ENCODE measurements around the gene CXCL8.
"Not testable (repeated sequence)": the region's sequence is repeated elsewhere in the genome, so short reads cannot be mapped to it uniquely, and the experiment has no call there.

Gene CXCL8

DNA sequence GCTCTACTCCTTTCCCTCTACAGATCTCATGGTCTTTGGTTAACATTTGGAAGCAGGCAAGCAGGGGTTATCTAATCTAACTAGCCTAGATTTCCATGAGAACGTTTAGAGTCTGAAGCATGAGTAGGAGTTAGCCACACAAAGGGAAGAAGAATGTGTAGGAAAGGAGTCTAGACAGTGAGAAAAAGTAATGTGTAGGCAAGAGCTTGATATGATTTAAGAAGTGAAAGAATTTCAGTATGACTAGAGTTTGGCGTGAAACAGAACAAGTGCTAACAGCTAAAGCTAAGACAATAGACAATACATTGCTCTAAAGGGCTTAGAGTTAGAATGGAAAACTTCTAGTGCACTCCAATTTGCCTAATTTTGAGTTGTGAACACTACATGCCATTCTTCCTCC lies 10.8 kb downstream of the CXCL8 start:
- DNase-seq, result no peak

DNA sequence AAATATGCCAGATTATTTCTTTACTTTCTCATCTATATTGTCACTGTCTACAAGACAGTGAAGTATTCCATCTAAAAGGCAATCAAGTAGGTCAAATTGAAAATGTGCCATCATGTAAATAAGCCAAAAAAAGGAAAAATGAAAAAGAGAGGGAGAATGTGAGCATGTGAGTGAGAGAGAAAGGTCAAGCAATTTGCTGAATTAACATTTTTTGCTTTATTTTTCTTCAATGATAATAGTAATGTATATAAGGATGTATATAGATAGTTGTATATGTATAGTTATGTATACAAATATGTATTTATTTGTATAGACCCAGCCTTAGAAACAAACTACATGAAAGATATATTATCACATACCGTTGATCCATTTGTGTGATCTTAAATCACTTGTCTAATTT lies 11.5 kb downstream of the CXCL8 start:
- DNase-seq, result no peak

DNA sequence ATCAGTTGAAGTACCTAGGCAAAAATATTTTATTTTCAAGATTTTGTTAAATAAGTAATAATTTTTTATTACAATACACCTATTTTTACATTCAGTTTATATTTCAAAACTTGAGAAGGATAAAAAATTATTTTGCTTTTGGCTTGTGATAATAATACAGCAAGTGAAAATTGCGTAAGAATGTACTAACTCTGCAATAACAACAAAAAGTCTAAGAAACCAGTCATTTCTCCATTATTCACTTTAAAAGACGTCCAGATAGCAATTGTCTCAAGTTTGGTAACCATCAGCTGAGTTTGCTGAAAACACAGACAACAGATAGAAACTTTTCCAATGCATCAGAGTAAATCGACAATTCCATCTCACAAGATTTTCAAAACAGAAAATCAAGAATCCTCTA lies 12.1 kb downstream of the CXCL8 start:
- no peak for DNase-seq

DNA sequence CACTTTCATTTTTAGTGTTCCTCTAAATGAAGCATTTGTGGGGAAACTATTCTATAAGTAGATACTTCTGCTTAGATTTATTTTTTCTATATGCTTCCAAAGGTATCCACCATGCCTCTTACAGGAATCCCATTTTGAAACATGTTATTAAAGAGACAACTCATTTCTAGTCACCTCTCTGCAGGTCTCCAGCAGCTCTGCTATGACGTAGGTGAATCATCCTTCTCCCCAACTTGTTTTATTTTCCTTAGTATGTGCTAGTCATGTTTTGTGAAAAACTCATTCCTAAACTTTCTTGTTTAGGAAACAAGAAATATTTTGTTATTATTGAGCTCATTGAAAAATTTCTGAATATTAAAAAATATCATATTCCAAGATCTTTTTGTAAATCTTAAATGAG lies 12.8 kb downstream of the CXCL8 start:
- no peak for DNase-seq

DNA sequence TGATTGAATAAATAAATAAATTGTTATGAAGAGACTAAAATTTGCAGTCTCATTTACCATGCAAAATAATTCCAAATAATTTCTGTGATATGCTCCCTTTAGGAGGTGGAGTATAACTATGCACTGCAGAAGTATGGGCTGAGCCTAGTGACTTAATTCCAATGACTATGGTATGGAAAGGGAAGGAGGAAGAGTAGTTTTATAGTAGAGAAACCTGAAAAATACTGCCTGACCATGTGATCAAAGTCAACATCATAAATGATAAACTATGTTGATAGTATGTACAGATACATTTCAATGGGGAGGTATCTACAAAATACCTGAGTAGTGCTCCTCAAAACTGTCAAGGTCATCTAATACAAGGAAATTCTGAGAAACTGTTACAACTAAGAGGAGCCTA lies 14.6 kb downstream of the CXCL8 start:
- DNase-seq, result no peak

DNA sequence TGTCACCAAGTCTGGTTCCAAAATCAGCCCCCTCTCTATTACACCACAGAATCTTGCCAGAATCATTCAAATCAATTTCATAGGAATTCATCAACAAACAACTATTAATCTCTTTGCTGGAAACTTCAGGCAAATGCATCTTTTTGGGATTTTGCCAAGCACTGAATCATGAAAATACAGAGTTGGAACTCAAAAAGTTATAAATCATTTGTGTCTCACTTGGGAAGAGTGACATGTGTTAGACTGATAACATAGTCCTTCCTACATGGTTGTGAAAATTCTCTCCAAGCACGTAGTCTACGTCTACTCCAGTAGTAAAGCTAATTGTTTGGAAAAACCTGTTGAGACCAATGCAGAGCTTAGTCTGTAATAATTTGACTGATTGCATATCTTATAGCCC lies 19.0 kb downstream of the CXCL8 start:
- DNase-seq, result no peak

DNA sequence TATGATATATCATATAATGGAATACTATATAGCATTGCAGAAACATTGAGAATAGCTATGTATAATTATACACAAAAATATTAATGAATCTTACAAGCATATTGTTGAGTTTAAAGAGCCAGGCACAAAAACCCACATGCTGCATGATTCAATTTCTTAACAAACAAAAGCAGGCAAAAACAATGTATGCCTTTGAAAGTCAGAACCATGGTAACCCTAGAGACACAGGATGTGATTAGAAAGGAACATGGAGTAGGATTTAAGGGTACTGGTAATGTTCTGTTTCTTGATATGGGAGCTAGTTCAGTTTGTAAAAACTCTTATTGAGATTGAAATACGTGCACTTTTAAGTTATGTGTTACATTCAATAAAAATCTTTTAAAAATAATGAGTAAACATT lies 21.5 kb downstream of the CXCL8 start:
- DNase-seq, result no peak

DNA sequence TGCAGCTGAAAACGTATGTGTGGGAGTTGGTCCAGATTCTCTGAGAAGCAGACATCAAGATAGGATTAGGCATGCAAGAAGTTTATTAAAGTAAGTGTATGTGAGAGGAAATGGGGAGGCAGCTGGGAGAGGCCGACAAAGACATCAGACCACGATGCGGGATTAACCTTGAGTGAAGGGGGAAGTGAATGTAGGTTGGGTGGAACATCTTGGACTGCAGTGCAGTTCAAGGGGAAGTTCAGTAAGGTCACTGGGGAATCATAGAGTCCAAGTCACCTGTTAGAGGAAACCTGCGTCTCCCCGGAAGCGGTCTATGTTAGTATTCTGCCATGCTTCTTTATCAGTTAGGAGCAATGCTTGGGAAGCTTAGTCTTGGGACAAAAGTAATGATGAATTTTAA lies 22.0 kb downstream of the CXCL8 start:
- DNase-seq, result no peak

DNA sequence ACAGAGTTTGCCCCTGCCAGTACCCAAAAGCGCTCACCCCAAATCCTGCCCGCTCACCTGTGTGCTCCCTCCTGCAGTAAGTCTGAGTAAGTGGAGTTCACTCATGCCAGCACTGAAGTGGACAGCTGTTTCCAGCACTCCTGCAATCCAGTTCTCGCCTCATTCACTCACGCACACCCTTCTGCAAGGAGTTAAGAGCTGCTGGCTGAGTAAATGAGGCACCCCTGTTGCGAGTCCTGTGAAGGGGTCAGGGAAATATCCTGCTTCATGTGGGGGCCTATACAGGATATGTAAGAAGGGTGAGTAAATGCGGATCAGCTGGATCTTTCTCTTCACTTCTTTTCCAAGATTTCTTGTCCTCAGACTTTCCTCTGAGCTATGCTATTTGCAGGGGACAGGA lies 23.5 kb downstream of the CXCL8 start:
- DNase-seq, result no peak

DNA sequence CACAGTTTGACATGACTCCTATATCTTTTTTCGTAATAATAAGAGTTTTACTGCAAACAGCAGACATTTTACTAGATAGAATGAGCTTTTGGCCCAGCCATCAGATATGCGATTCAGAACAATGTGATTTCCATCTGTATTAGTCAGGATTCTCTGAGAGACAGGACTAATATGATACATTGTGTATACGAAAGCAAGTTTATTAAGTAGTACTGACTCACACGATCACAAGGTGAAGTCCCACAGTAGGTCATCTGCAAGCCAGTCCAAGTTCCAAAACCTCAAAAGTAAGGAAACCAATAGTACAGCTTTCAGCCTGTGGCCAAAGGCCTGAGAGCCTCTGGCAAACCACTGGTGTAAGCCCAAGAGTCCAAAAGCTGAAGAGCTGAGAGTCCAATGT lies 24.1 kb downstream of the CXCL8 start:
- DNase-seq, result no peak

DNA sequence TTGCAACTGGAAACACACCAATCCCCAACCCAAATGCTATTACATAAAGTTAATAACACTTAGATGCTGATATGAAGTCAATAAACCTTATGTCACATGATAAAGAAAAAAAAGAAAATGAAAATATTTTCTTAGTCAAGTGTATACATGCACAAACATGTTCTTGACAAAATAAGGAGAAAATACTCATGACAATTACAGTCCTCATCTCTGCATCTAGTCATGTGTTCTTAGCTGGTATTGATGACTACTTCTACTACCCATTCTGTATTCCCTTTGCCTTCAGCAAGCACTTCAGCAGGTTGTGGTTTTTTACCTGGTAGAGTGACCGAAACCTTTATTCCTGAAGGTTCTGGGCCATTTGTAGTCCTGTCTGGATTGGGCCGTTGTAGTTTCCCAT lies 24.9 kb downstream of the CXCL8 start:
- no peak for DNase-seq

DNA sequence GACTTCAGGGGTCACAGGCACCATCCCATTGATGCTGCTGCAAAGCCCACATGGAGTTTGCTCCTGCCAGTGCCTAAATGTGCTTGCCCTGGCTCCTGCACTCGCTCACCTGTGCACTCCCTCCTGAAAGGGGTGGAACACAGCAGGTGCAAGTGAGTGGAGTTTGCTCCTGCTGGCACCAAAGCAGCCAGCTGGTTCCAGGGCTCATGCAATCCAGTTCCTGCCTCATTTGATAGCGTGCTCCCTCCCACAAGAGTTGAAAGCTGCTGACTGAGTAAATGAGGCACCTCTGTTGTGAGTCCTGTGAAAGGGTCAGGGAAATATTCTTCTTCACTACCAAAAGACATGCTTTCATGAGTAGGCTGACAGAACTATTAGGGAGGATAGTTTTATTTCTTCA lies 30.5 kb downstream of the CXCL8 start:
- DNase-seq, result no peak

DNA sequence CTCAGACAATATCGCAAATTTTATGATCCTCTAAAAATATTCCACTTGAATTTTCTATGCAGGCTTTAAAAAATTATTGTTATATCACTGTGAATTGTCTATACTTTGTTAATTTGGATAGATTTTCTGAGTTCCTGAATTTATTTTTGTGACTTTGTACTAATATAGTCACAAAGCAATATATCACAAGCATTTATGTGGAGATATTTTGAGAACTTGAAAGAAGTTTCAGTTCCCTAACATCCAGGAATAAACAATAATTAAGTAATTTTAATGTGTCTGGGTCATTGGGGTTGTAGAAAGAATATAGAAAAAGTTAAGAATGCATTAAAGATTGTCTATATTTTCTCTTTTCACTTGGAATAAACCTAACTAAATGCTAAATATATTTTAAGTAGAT lies 32.0 kb downstream of the CXCL8 start:
- DNase-seq, result no peak

DNA sequence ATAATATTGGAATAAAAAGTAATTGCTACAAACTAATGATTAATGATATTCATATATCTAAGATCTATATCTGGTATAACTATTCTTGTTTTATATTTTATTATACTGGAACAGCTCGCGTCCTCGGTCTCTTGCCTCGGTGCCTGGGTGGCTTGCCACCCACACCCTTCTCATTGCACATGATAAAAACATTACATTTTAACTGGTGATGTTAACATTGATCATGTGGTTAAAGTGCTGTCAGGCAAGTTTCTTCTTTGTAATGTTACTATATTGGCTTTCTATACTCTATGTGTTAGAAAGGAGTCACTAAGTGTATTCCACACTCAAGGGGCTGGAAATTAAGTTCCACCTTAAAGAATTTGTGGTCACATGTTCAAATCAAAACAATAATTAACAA lies 34.0 kb downstream of the CXCL8 start:
- not testable (repeated sequence) for DNase-seq

DNA sequence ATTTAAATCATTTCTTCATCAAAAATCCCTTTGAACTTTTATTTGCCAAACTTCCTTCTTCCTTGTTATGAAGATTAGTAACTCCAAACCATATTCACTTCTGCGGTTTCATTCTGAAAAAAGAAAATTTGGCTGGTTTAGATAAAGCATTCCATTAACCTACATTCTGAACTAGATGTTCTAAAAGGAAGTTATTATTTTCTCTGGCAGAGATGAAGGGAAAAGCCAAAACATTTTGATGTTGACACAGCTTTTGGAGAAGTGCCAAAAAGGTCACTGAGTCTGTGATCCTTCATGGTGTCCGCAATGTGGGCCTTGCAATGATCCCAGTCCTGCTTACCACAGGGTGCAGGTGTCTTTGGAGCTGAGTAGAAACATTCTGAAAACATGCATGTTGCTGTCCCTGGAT lies 36.0 kb downstream of the CXCL8 start:
- DNase-seq, result no peak

DNA sequence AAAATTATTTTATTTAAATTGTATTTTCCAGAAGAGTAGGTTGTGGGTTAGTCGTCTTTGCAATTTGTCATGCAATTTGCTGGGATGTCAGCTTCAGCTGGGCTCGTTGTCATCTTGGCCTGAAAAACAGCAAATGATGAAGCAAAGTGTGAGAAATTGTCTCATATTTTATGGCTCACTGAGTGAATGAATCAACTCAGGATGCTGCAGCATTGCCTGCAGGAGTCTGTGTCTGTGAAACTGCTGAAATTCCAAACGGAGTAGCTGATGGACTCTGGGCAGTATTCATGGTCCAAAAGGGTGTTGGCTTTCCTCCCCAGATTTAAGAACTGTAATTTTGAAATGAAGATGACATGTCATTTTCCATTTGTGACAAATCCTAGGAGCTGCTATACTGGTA lies 37.2 kb downstream of the CXCL8 start:
- DNase-seq, result no peak

DNA sequence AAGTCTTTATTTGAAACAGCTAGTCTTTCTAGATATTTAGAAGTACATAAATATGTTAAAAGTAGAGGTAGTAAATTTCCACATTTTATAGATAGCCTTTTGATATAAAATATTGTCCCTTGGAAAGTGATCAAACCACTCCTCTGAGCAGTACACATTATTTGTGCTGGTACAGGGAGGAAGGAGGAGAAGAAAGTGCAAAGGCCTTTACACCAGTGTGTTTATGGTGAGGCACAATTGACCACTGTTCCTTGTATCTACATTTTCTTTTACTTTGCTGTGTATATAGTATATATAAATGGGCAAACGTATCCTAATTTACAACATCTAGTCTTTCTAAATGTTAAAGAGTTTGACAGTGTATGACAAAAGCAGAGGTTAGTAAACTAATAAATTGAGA lies 39.9 kb downstream of the CXCL8 start:
- no peak for DNase-seq

DNA sequence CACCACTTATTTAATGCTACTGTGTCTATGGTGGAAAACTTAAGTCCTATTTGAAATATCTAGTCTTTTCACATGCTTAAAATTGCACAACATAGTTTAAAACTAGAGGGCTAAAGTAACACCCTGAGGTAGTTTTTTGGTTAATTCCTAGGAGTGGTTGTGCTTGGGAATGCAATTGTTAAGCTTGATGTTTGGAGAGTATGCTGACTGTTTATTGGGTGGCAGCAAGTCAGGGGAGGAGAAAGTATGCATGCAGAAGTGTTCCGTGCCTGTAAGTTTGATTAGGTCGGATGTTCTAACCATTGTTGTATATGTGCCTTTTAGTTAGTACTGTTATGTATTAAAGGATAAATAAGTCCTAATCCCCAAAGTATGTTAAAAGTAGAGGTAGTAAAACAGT lies 40.5 kb downstream of the CXCL8 start:
- DNase-seq, result no peak

DNA sequence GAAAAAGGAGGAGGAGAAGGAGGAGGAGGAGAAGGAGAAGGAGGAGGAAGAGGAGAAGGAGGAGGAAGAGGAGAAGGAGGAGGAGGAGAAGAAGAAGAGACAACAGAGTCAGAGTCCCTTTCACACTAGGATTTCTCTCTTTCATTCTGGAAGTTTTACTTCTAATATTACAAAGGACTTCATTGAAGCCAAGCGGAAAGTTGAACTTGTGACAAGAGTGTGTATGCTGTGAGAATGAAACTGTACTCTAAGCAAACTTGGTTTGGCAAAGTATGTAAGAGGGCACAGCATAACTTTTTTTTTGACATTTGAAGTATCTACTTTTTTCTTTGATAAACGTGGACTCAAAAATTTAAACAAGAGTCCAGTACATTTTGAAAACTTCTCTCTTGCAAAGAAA lies 48.0 kb downstream of the CXCL8 start:
- DNase-seq, result no peak
